ENCODE results near the gene STXBP6.

STXBP6 gene

DNA sequence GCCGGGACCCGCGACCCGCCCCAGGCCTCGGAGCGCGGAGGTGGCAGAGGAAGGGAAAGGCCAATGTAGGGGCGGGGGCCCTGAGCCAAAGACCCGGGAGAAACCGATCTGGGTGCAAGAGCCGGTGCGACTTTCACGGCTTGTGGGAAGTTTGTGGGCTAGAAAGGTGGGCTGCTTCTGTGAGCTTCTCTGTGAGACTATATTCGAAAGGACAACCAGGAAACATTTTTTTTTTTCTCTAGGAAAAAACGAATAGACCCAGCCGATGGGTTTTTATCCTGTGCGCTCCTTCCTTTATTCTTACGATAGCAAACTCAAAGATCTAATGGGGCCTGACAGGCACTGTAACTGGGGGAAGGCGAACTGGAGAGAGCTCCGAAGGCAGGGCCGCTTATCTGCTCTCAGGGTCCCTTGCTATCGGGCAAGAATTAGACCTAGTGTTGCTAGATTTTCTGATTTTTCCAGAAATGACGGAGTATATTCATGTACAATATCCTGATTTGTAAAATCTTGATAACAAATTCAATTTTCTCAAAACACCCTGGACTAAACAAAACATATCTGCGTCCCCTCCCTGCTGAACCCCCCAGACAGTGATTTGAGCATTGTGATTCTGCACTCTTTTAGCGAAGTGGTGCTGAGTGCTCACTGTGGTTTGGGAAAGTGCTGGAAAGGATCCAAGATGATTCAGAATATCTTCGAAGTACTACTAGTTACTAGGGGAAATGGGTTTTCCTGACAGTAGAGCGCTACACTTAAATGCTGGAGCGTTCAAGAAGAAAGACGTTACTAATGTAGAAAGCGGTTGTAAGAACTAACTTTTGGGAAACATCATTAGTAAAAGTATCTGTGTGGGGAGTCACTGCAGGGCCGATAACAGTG, 563 bp upstream of the STXBP6 start:
- peak; percentile 22 to 42 for DNase-seq

DNA sequence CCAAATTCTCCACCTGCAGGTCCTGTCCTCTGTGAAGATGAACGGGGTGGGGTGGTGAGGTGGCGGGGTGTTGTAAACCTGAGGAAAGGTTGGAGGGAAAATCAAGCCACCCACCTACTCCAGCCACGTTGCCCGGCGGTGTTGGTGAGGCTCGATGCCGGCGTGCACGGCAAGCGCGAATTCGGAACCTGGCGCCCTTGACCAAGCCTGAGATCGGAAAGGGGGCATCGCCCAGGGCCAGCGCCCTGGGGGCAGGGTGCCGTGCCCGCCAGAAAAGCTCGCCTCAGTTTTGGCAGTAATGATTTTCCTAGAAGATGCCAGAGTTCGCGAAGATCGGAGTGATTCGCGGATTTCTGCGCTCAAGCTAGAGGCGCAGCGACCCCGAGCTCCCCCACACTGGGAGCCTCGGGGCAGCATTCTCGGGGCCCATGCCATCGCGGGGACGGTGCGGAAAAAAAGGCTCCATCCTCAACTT, 817 bp downstream of the STXBP6 start:
- DNase-seq, result no peak

GRCh38 chr14:25048170-25049016, 1.6 kb downstream of the STXBP6 start:
- no peak for DNase-seq

DNA sequence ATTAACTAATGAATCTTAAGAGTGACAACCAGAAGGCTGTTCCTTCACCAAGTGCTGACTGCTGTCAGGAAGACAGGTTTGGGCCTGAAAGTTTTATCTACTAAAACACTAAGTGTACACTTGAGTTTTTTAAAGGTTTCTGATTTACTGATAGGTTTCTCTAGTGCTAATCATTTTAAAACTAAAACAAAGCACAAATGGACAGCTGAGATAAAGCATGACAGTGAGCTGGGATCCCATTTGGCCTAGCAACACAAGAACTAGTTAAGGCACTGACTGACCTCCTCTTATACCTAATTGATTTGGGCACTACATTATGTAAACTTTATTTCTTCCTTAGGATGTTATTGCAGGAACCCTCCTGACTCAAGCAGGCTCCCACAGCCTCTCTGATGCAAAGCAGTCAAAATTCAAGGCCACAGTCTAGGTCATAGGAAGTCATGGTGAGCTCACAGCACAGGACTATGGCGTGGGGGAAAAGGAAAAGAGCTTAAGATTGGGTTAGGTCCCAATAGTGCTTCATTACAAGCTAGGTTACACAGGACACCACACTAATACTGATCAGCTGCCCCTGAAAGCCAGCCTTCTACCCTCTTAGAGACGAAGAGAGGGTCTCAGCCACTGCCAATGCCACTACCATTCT, 3.5 kb downstream of the STXBP6 start:
- DNase-seq, result no peak

DNA sequence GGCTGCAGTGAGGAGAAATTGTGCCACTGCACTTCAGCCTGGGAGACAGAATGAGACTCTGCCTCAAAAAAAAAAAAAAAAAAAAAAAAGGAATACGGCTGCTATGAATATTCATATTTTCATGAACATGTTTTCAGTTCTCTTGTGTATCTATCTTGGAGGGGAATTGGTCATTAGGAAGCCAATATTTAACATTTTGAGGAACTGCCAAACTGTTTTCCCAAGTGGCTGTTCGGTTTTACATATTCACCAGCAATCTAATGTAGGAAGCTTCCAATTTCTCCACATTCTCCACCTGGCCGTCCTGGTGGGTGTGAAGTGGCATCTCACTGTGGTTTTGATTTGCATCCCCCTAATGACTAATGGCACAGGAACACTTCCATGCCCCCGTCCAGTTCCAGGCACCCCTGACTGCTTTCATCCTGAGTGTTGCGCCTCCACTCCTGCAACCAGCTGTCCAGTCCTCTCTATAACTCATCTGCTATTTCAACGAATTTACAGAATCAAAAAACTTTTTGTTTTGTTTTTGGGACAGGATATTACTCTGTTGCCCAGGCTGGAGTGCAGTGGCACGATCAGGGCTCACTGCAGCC, 5.7 kb downstream of the STXBP6 start:
- DNase-seq, result no peak

GRCh38 chr14:25042362-25043299, 7.3 kb downstream of the STXBP6 start:
- peak; percentile 9 to 11 for DNase-seq

DNA sequence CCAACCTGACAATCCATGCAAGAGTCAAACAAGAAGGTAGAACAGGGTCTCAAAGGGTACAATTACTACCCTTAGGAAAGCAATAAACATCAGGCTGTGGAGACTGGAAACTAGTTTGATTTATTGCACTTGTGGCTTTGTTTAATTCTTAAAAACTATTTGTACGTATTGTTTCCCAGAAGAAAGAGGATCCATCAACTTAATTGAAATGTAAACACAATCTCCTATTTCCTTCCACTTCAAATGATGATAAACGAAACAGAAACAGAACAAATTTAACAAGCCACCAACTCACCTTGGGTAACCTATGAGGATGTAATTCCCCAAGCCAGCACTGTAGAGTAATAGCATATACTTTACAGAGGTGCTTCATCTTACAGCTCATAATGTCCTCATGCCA, 8.0 kb downstream of the STXBP6 start:
- no peak for DNase-seq

GRCh38 chr14:25041484-25041883, 8.5 kb downstream of the STXBP6 start:
- no peak for DNase-seq

- no peak for DNase-seq
These were observed 10.0 kb downstream of the STXBP6 start for GRCh38 chr14:25039933-25040332.

DNA sequence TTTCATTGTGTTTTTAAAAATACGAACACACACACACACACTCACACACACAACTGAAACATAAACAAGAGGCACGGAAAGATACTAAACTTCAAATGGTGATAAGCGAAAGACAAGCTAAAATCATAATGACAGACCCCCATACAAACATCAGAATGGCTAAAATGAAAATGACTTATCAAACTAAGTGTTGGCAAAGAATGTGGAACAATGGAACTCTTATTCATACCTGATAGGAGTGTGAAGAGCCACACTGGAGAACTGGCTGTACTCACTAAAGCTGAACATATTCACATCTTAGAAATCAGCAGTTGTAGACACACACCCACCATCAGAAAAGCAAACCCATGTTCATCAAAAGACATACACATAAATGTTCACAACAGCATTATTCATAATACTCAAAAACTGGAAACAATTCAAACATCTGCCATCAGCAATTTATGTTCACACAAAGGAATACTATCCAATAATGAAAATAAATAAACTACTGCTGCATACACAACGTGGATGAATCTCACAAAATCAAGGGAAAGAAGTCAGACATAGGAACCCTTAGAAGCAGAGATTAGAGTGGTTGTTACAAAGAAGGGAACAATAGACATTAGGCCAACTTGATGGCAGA, 11.8 kb downstream of the STXBP6 start:
- no peak for DNase-seq

GRCh38 chr14:25037032-25037431, 12.9 kb downstream of the STXBP6 start:
- no peak for DNase-seq

- DNase-seq, result no peak
These were observed 14.9 kb downstream of the STXBP6 start for GRCh38 chr14:25034803-25035681.

DNA sequence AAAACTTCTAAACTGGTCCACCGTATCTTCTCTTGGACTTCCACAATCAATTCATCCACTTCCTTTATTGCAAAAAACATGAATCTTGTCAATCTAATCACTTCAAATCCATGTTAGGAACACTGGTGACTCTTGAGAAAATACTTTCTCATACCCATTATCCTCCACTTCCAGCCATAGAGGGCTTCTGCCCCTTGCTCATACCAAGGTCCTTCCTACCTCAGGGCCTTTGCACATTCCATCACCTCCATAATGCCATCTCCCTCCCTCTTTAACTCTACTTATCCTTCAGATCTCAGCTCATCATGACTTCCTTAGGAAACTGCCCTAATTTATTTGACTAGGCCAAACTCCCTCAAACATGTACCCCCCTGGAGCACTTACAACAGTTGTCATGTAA, 16.6 kb downstream of the STXBP6 start:
- no peak for DNase-seq

- peak in 1 of 2 donors; percentile 21 for DNase-seq
These were observed 17.7 kb downstream of the STXBP6 start for GRCh38 chr14:25032092-25032784.

DNA sequence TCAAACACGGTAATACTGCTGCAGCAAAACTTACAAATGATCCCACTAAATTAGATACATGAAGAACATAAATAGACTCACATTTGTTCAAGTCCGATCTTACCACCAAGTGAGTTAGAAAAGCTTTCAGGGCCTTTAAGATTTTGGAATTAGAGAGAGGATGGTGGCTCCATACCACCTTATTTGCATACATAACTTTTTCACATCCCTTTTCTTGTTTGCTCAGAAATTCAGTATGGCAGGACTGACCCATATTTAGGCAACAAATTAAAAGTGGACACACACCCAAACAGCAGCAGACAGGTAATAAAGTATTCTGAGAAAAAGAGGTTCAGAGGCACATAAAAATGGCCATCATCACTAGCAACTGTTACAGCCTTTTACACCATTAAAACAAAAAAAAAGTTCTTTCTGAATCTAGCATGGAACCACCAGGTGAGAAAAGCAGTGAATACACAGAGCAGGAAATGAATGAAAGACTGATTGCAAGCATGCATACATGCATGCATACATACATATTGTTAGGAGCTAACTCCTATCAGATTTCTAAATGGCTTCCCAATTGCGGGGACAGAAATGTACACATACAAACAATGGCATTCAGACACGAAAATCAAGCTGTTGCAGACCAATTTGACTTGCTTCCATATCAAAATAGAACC, 23.3 kb downstream of the STXBP6 start:
- DNase-seq, result no peak

DNA sequence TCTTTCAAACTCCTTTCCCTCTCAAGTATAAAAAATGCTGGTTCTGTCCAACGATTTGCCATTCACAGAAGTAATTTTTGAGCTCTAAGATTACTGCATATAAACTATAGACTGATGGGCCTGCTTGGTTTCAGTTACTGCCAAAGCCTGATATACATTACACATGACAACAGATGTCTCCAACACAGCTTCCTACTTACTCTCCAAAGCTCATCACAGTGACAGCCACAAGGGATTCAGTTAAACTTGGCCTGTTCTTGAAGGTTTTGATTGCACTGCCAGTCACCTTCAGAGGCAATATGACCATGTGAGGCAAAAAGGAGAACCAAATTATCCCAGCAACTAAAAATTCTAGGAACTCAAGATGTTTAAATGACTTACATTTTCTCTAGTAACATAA, 30.1 kb downstream of the STXBP6 start:
- no peak for DNase-seq

GRCh38 chr14:25017562-25017961, 32.4 kb downstream of the STXBP6 start:
- DNase-seq, result no peak

- DNase-seq, result no peak
These were observed 34.2 kb downstream of the STXBP6 start for GRCh38 chr14:25015761-25016160.

DNA sequence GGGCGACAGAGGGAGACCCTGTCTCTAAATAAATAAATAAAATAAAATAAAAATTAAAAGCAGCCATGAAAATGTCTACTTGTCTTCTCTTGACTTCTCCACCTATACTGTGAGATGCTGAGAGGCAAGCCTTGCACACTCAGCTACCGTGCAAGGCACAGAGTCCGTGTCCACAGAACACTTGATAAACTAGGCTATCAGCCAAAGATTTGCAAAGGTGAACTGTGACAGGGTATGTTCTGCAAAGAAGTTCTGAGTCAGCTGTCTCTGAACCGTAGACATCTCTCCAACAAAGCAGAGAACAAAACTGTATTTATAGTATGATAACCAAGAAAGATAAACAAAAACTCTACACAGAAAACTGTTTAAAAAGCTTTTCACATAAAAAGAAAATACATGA, 35.5 kb downstream of the STXBP6 start:
- DNase-seq, result no peak

Measured in inflammatory macrophage treated with lipopolysaccharide for 1 hour (primary cell).